ENCODE measurements around the gene MAP3K2.

Gene MAP3K2

DNA sequence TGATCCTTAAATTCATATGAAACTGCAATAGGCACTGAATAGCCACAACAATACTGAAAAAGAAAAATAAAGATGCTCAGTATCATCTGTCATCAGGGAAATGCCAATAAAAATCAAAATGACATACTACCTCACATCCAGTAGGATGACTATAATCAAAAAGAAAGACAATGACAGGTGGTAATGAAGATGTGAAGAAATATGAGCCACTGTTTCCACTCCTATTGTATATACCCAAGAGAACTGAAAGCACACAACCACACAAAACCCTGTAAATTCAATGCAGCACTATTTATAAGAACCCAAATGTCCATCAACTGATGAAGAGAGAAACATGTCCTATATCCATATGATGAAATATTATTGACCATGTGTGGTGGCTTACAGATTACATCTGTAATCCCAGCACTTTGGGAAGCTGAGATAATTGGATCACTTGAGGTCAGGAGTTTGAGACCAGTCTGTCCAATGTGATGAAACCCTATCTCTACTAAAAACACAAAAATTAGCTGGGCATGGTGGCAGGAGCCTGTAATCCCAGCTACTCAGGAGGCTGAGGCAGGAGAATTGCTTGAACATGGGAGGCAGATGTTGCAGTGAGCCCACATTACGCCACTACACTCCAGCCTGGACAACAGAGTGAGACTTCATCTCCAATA lies 39.9 kb downstream of the MAP3K2 start:
- DNase-seq (ENCODE audit: low read depth), result no peak

GRCh38 chr2:127347015-127347414 lies 40.8 kb downstream of the MAP3K2 start:
- no peak for DNase-seq (ENCODE audit: low read depth)

DNA sequence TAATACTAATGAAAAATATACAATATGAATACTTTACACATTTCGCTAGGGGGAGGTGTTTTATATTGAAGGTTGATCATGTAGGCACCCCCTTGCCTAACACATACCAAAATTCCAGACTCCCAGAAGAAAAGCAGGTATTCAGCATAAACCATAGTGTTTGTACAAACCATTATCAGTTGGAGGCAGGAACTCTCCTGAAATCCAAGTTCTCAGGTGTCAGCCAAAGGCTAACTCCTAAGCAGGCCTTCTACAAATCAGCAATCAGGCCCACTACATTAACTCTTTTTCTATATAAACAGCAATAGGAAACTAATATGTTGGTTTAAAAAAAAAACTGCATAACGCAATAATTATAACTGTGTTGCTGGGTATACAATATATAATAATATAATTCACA lies 44.5 kb downstream of the MAP3K2 start:
- no peak for DNase-seq (ENCODE audit: low read depth)

DNA sequence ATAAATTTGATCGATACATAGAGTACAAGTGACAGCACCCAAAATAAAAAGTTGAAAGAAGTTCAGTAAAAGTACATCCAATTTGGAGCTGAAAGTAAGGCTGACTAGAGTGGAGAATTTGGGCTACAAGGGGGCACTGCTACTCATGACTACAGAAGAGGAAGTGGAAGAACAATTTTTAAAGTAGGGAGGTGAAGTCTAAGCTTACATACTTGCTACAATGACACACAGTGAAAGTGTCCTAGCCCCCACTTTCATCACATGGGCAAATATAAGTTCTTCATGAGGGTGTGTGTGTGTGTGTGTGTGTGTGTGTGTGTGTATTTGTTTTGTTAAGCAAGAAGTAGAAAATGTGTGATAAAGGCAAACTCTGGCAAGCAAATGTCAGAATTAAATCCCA lies 45.7 kb downstream of the MAP3K2 start:
- DNase-seq (ENCODE audit: low read depth), result no peak

- DNase-seq (ENCODE audit: low read depth), result no peak
Observed at GRCh38 chr2:127332335-127332734, 55.4 kb downstream of the MAP3K2 start.

- DNase-seq (ENCODE audit: low read depth), result no peak
Observed at GRCh38 chr2:127330753-127331152, 57.0 kb downstream of the MAP3K2 start.

- DNase-seq (ENCODE audit: low read depth), result peak; percentile 34
Observed at GRCh38 chr2:127326289-127326945, 61.4 kb downstream of the MAP3K2 start.

DNA sequence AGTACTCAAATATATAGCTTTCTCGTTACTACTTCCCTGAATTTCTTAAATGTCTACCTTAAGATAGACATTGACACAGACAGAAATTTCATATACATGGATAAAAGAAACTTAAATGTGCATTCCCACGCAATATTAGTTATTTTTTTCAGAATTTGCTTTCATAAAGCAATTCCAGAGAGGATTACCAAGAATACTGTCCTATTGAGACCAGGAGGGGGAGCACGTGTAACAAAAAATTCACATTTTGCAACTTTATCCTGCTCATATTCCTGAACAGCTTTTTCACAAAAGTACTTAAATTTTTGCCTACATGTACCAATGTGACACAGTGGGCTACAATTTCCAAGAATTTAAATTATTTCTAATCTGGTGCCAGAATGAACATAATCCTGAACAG lies 63.1 kb downstream of the MAP3K2 start:
- peak; percentile 61 for DNase-seq (ENCODE audit: low read depth)

DNA sequence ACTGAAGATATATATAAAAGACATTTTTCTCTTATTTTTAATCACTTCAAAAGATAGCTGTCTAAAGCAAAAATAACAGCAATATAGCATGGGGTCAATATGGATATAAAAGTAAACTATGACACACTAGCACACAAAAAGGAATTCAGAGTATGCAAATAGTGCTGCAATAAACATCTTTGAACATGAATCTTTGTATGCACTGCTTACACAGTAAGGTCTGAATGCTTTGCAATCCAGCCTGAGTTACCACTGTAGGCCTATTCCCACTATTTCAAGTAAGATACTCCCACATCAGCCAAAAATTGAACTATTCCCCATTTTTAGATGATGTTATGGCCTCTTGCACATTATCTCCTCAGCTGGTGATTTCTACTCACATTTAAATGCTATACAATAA lies 66.5 kb downstream of the MAP3K2 start:
- peak; percentile 65 for DNase-seq (ENCODE audit: low read depth)

- DNase-seq (ENCODE audit: low read depth), result peak; percentile 58
Observed at GRCh38 chr2:127320586-127321275, 67.0 kb downstream of the MAP3K2 start.

- no peak for DNase-seq (ENCODE audit: low read depth)
Observed at GRCh38 chr2:127320067-127320466, 67.7 kb downstream of the MAP3K2 start.

GRCh38 chr2:127314193-127314988 lies 73.4 kb downstream of the MAP3K2 start:
- no peak for DNase-seq (ENCODE audit: low read depth)

GRCh38 chr2:127313406-127313805 lies 74.4 kb downstream of the MAP3K2 start:
- DNase-seq (ENCODE audit: low read depth), result no peak

DNA sequence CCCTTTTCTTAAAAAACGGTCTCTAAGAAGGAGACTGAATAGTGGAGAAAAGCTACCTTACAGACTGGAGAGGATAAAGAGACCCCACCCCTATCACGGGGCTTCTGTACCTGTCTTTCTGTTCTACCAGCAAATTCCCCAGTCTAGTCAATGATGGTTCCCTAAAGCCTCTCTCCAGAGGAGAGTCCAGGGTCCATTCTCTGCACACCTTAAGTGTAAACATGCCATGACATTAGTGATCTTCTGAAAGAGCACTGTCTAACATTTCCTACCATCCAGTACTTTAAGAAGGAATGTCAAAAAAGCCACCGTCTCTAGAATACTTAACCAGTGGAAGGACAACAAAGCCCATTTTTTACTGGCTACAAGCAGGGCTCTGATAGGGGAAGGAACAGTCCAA lies 76.8 kb downstream of the MAP3K2 start:
- DNase-seq (ENCODE audit: low read depth), result no peak

DNA sequence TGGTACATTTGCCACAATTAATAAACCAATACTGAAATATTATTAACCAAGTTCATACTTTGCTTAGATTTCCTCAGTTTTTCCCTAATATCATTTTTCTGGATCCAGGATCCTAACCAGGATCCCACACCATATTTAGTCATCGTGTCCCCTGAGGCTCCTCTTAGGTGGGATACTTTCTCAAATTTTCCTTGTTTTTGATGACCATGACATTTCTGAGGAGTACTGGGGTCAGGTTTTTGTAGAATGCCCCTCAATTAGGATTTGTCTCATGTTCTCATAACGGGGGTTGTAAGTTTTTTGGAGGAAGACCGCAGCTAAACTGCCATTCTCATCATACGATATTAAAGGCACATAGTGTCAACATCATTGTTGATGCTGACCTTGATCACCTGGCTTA lies 78.3 kb downstream of the MAP3K2 start:
- DNase-seq (ENCODE audit: low read depth), result no peak

GRCh38 chr2:127308586-127309138 lies 79.1 kb downstream of the MAP3K2 start:
- no peak for DNase-seq (ENCODE audit: low read depth)

DNA sequence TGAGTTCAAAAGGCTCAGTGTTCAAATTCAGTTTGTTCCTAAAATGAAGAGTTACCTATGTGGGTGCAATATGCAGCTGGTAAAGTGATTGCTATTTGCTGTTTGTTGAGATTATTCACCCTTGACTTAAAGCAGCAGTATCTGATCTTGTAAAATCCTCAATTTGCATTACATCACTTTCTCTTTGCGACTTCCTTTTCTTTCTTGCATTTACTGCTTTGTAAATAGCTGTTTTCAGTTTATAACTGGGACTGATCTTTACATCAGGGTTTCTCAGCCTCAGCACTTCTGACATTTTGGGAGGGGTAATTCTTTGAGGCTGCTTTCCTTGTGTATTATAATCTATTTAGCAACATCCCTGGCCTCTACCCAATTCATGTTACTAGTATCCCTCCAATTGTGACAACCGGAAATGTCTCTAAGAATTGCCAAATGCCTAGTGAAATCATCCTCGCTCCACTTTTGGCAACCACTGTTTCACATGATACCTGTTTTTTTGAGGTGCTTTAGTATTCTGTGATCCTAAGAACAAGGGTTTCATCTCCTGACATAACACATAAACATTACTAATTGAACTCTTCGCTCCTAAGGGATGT lies 81.7 kb downstream of the MAP3K2 start:
- peak; percentile 6 for DNase-seq (ENCODE audit: low read depth)

- no peak for DNase-seq (ENCODE audit: low read depth)
Observed at GRCh38 chr2:127302168-127302567, 85.6 kb downstream of the MAP3K2 start.

GRCh38 chr2:127293748-127294562 lies 93.8 kb downstream of the MAP3K2 start, which contains the start of gene ERCC3:
TSS of gene ERCC3 (minus strand) at chr2:127294144. CDS start at chr2:127294081, 63 bp downstream.
- DNase-seq (ENCODE audit: low read depth), result peak; percentile 70

- no peak for DNase-seq (ENCODE audit: low read depth)
Observed at GRCh38 chr2:127293386-127293747, 94.4 kb downstream of the MAP3K2 start.

- no peak for DNase-seq (ENCODE audit: low read depth)
Observed at GRCh38 chr2:127288274-127288673, 99.5 kb downstream of the MAP3K2 start.
